A204.1 (cell line): ENCODE data around the gene TBL3.
A peak's percentile ranks its signal among the peaks of the same experiment; 100 is the strongest.
"Not testable (repeated sequence)": the region's sequence is repeated elsewhere in the genome, so short reads cannot be mapped to it uniquely, and the experiment has no call there.

Experiments used
- FAIRE-seq: peaks from 2 replicates; lab custom pipeline; 2012; peaks lifted over from hg19 to GRCh38; lab: Jason Lieb, UNC

Gene TBL3

DNA sequence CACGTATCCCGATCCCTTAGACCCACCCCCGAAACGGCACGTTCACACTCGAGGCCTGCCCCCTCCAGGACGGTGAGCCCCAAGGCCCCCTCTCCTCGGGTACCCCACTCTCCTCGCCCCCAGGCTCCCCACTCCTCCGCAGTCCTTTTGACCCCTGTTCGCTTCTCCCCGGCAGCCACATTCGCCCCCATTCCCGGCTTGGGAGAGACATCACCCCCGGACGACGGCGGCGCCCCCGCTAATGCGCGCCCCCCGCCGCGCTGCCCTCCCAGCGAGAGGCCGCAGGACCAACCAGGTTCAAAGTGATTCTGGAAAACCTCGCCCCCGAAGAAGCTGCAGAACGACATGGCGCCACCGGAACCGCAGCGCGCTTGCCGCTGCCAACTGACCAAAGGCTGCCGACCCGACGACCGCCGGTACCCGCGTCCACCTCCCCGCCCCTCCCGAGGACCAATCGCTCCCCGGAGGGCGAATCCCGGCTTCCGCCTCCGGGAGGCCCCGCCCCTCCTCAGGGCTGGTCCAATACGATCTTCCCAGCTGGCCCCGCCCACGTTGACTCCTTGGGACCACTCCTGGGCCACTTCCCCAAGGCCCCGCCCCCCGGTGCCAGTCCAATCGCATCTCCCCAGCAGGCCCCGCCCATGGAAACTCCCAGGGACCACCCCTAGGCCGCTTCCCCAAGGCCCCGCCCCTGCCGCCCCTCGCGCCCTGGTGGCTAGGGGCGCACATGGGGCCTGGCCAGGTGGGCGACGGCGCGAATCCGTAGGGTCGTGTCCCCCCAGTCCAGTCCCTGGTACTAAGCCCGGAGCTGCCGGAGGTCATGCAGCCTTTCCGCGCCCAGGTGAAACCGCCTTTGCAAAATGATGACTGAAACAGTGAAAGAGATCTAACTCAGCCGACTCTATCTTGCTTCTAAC is 28.8 kb upstream of the TBL3 start, which contains the start of gene MSRB1:
Gene MSRB1 (minus strand): TSS at position 390 of the 917 bp plus-strand sequence. CDS start 43 bp downstream, at position 347.
- FAIRE-seq, result peak; percentile 96

DNA sequence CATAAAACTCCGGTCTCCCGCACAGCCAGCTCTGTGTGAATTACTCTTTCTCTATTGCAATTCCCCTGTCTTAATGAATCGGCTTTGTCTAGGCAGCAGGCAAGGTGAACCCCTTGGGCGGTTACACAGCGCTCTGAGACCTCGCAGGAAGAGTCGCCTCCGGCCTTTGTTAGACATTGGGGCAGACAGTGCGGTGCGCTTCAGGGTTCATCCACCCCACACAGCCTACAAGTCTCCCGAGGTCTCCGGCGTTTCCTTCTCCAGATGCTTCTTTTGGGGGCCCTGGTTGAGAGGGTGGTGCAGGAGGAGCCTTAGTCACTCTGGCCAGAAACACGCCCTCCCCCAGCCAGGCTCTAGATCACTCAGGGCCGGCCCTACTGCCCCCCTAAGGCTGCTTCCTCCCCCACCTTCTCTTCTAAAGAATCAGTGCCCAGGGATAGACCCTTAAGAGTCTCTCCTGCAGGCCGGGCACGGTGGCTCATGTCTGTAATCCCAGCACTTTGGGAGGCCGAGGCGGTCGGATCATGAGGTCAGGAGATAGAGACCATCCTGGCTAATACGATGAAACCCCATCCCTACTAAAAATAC is 27.1 kb upstream of the TBL3 start:
- no peak for FAIRE-seq

DNA sequence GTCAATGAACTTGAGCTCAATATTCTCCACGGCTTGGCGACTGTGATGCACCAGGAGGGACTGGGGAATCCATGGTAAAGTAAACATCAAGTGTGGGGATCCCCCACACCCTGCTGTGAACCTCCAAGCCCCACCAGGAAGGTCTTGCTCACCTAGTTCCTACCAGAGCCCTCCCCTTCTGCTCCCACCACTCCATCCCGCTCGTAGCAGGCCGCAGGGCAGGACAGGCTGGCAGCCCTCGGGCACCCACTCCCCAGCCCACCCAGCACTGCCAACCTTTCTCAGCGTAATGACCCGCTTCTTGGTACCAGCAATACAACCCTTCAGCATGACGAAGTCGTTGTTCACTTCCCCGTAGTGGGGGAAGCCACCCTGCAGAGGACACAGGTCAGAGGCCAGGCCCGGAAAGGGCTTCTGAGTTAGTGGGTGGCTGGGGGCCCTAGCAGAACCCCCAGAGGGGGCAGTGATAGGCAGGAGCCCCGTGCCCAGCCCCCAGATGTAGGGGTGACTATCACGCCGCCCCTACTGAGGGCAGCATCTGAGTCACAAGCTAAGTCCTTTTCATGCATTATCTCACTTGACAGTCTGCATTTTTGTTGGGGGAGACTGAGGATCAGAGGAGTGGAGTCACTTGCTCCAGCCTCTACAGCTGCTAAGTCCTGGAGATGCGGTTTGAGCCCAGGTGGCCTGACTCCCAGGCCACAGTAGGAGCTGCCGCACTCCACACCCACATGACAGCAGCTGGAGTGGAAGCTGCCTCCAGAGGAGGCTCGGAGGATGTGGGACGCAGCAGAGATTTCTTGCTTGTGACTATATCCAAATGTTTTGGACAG is 26.1 kb upstream of the TBL3 start:
- no peak for FAIRE-seq

DNA sequence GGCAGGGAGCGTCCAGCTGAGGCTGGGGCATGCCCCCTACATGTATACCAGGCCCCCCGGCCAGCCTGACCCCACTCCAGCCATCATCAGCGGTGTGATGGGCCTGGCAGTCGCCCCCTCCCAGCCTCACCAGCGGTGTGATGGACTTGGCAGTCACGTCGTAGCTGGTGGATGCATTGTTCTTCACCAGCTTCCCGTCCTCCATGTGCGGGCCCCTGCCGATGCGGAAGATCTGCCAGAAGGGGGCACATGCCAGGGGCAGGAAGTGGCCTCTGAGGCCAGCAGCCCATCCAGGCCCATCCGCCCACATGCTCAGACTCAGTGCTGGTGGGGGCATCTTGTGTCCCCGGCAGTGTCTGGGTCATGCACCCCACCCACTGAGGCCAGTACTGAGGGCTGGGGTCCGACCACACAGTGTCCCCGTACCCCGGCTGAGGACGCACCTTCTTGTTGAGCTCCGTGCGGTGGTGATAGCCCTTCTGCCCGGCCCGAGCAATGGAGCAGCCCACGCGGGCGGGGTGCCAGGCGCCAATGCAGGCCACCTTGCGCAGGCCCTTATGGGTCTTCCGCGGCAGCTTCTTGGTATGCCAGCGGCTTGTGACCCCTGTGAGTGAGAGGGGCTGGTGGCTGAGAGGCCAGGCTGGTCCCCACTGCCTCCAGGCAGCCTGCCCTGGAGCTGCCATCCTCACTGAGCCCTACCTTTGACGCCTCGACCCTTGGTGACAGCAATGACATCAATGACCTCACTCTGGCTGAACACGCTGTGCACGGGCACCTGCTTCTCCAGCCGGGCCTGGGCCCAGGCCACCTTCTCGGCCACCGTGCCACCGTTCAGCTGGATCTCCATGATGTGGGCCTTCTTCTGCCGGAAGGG is 25.1 kb upstream of the TBL3 start:
- FAIRE-seq, result no peak

DNA sequence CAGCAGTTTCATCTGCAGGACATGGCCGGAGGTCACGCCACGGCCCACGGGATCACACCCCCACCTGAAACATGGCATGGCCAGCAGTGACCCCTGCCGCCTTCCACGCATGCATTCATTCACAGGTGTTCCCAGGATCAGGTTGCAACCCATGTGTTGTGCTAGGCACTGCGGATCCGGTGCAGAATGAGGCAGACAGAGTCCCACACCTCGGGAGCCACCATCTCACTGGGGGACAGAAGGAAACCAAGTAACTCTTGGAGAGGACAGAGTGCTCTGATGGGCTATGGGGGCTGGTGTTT is 24.5 kb upstream of the TBL3 start:
- FAIRE-seq, result no peak

DNA sequence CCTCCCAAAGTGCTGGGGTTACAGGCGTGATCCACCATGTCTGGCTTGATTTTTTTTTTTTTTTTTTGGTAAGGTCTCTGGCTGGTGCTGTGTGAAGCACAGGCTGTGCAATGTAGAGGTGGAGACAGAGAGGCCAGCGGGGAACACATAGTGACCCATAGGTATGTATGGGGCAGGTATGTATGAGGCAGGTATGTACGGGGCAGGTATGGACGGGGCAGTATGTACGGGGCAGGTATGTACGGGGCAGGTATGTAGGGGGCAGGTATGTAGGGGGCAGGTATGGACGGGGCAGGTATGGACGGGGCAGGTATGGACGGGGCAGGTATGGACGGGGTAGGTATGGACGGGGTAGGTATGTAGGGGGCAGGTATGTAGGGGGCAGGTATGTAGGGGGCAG is 22.3 kb upstream of the TBL3 start:
- FAIRE-seq, result no peak

DNA sequence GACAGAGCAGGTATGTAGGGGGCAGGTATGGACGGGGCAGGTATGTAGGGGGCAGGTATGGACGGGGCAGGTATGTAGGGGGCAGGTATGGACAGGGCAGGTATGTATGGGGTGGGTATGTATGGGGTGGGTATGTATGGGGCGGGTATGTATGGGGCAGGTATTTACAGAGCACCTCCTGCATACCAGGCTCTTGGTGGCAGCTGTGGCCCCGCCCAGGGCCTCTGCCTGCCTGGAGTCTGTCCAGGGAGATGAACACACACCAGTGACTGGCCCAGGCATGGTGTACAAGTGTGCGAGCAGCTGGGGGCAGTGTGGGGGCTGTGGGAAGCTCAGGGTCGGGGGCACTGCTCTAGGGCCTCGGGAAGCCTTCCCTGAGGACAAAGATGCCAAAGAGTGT is 21.8 kb upstream of the TBL3 start:
- FAIRE-seq, result no peak

DNA sequence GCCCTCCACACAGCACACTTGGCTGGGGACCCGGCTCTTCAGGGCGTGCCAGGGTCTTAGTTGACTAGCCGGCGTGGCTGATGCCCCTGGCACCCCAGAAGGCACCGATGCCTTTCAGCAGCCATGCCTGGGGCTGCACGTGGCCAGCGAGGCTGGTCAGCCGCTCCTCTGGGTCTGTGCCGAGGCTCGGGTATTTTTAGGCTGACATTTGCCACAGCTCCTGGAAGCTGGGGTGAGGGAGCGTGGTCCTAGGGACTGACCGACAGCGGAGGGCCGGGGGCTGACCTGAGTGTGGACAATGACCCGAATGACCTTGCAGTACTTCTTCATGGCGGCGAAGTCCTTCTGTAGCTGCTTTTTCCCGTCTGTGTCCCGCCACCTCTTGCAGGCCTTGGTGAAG is 21.3 kb upstream of the TBL3 start:
- FAIRE-seq, result no peak

DNA sequence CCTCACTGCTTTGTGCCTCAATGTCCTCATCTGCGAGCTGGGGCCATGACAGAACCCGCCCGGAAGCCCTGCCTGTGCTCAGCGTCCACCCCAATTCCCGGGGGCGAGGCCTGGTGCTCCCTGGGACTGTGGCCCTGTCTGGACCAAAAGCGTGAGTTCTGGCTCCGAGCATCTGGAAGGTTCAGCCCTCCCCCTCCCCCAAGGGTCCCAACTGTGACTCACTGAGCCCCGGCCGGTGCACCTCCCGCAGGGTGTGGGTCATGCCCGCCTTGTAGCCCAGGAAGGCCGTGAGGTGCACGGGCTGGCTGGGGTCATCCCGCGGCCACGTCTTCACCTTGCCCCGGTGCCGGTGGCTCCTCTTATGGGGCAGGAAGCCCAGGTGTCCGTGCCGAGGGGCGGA is 18.1 kb upstream of the TBL3 start:
- no peak for FAIRE-seq

DNA sequence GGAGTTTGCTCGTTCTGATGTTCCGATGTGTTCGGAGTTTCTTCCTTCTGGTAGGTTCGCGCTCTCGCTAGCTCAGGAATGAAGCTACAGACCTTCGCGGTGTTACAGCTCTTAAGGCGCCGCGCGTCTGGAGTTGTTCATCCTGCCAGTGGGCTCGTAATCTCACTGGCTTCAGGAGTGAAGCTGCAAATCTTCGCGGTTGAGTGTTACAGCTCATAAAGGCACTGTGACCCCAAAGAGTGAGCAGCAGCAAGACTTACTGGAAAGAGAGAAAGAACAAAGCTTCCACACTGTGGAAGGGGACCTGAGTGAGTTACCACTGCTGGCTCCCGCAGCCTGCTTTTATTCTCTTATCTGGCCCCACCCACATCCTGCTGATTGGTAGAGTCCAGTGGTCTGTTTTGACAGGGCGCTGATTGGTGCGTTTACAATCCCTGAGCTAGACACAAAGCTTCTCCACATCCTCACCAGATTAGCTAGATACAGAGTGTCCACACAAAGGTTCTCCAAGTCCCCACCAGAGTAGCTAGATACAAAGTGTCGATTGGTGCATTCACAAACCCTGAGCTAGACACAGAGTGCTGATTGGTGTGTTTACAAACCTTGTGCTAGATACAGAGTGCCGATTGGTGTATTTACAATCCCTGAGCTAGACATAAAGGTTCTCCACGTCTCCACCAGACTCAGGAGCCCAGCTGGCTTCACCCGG is 14.3 kb upstream of the TBL3 start:
- not testable (repeated sequence) for FAIRE-seq

DNA sequence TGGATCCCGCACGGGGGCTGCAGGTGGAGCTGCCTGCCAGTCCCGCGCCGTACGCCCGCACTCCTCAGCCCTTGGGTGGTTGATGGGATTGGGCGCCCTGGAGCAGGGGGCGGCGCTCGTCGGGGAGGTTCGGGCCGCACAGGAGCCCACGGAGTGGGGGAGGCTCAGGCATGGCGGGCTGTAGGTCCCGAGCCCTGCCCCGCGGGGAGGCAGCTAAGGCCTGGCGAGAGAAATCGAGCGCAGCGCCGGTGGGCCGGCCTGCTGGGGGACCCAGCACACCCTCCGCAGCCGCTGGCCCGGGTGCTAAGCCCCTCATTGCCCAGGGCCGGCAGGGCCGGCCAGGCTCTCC is 13.7 kb upstream of the TBL3 start:
- FAIRE-seq, result not testable (repeated sequence)

DNA sequence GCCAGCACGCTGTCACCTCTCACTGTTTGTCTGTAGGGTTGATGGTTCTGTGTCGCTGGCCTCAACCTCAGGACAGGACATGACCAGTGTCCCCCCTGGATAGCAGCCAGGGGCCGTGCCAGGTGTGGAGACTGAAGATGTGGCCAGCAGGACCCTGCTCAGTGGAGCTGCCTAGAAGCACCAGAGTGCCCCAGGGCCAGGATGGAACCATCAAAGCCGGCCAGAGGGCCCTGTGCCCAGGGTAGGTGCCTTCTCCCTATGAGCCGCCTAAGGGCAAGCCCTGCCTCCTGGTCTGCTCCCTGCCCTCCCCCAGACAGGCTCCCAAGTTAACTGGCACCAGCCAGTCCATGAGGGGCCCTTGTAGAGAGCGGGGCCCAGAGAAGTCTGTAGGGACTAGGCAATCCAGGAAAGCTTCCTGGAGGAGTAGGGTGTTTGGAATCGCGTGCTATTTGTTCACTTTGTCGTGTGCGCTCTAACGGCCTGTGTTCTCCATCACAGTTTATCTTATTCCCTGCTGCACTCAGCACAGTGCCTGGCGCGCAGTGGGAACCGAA is 13.1 kb upstream of the TBL3 start:
- no peak for FAIRE-seq

DNA sequence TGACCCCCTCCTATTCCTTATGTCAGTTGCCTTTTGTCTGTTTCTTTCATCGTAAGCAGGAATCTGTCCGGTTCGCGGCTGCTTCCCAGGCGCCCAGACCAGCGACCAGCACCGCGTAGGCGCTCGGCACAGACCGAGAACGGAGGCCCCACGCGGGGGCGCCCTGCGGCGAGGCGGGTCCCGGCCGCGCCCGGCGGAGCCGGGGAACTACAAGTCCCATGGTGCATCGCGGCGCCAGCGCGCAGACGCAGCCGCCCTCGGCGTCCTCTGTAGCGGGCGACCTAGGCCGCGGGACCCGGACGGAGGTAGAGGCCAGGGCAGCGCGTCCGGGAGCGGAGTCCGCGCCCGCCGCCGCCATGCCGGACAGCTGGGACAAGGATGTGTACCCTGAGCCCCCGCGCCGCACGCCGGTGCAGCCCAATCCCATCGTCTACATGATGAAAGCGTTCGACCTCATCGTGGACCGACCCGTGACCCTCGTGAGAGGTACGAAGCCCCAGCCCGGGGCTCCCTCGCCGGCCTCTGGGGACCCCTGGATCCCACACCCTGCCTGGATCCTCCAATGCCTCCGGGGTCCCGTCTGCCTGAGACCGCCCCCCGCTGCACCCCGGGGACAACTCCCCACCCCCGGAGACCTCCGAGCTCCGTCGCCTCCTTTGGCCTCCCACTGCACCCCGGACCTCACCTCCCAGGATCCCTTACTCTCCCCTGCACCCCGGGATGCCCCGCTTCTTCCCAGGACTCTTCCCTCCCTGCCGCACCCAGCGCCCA is 12.4 kb upstream of the TBL3 start, which contains the start of gene NDUFB10:
Gene NDUFB10 (plus strand): TSS at position 270 of the 771 bp plus-strand sequence. CDS start 87 bp downstream, at position 357.
- no peak for FAIRE-seq

DNA sequence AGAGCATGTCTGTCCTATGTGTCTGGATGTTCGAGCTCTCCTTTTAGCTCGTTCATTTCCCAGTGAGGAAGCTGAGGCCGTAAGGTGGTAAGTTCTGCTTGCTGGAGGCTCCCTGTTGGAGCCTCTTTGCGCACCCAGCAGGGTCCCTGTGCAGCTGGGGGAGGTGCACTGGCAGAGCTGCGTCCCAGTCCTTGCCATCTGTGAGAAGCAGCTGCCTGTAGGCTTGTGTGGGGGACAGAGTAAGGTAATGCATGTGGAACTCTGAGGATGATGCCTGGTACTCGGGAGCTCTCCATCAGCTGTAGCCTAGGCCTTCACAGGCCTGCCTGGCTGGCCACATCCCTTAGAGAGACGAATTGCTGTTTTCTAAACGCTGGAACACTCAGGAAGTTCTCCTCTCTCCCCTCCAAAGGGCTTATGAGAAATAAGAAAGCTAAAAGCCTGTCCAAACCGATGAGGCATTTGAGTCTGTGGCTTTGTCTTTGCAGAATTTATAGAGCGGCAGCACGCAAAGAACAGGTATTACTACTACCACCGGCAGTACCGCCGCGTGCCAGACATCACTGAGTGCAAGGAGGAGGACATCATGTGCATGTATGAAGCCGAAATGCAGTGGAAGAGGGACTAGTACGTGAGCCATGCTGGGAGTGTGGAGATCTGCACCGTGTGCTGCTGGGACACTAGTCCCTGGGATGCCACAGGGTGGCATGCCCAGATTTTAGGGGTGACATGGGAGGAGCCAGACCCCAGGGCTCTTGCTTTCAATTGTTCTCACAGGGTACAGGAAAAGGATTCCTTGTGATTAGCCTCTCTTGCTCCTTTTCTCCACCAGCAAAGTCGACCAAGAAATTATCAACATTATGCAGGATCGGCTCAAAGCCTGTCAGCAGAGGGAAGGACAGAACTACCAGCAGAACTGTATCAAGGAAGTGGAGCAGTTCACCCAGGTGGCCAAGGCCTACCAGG is 10.9 kb upstream of the TBL3 start:
- no peak for FAIRE-seq

DNA sequence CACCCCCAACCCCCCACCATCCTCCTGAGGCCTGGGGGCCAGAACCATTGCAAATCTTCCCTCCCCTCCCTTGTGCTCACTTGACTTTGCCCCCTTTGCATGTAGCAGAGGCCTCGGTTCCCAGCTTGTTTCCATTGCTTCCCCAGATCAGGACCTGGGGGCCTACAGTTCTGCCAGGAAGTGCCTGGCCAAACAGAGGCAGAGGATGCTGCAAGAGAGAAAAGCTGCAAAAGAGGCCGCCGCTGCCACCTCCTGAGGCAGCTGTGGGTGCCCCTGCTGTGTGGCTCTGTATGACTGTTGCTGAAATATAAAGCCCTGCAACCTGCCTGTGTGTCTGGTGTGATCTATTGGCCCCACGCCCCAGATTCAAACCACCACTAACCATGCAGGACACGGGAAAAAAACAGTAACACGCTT is 10.2 kb upstream of the TBL3 start:
- no peak for FAIRE-seq

DNA sequence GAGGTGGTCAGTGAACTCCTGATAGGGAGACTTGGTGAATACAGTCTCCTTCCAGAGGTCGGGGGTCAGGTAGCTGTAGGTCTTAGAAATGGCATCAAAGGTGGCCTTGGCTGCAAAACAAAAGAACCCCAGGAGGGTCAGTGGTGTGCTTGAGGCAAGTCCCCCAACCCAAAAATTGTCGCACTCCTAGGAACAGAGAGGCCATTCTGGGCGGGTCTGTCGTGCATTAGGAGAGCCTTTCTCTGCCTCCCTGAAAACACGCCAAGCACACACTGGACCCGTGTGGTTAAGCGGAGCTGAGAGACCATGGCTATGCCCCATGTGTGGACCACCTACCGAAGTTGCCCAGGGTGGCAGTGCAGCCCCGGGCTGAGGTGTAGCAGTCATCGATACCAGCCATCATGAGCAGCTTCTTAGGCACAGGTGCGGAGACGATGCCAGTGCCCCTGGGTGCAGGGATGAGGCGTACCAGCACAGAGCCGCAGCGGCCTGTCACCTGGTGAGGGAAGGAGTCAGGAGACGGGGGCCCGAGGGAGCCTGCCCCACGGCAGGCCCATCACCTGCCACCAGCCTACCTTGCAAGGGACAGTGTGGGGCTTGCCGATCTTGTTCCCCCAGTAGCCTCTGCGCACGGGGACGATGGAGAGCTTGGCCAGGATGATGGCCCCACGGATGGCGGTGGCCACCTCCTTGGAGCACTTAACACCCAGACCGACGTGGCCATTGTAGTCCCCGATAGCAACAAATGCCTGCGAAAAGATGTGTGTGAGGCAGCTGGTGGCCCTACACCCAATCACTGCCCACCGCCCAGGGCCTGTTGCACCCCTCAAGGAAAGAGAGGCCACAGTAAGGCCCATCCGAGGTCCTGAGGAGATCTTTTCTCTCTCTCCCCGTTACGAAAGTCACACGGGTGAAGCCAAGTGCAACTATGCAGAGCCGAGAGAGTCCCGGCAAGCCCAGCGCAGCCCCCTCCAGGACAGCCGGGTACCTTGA is 9.4 kb upstream of the TBL3 start:
- not testable (repeated sequence) for FAIRE-seq

DNA sequence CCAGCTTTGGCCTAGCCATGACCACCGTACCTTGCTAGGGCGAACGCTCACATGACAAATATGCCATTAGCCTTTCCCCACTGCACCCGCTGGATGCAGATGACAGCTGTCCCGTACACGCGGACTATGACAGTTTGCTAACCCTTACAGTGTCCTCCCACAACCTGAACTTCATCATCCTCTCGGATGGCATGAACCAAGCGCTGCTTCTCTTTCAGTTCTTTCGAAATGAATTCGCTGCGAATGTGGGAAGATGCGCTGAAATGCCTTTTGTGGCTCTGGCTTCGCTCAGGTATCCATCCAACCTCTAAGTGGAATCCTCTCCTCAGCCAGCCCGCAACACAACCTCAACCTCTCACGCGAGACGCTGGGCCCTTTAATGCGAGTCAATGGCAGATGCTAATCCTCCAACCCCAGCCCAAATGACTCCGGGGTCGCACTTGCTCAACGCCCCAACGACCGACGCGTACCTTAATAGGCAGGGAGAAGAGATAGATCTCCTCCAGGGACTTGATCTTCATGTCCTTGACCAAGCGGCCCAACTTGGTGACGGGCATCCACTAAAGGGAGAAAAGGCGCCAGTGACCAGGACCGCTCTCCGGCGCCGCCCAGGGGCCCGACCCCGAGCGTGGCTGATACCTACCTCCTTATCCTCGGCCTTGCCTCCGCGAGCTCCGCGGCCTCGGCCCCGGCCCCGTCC is 7.9 kb upstream of the TBL3 start:
- FAIRE-seq, result no peak
